Endothelial cell (in vitro differentiated cells): ENCODE results near the gene PPIA. TPM values are rescaled to one million over a fixed set of nuclear protein-coding genes. Genes with fewer than 3 reads are reported as not detected.

Experiments used
- DNase-seq: peaks from one replicate; pipeline ENCODE4 v3.0.0; 2021; ENCODE audit warnings: low spot score
- H3K27ac Mint-ChIP-seq: one replicate; pipeline ENCODE4 v1.8.0; 2021; ENCODE audit warnings: mixed read lengths, inconsistent platforms; ENCODE audit not compliant: unreplicated experiment
- H3K27me3 Mint-ChIP-seq: one replicate; pipeline ENCODE4 v1.8.0; 2021; ENCODE audit warnings: mild to moderate bottlenecking, moderate library complexity, mixed read lengths, inconsistent platforms; ENCODE audit not compliant: unreplicated experiment
- H3K36me3 Mint-ChIP-seq: one replicate; pipeline ENCODE4 v1.8.0; 2021; ENCODE audit warnings: mild to moderate bottlenecking, low read depth, mixed read lengths, inconsistent platforms; ENCODE audit not compliant: unreplicated experiment
- H3K4me1 Mint-ChIP-seq: one replicate; pipeline ENCODE4 v1.8.0; 2021; ENCODE audit warnings: mild to moderate bottlenecking, mixed read lengths, inconsistent platforms; ENCODE audit not compliant: unreplicated experiment
- H3K4me3 Mint-ChIP-seq: one replicate; pipeline ENCODE4 v1.8.0; 2021; ENCODE audit warnings: mild to moderate bottlenecking, mixed read lengths, inconsistent platforms; ENCODE audit not compliant: unreplicated experiment
- H3K9me3 Mint-ChIP-seq: one replicate; pipeline ENCODE4 v1.8.0; 2021; ENCODE audit warnings: mixed read lengths, inconsistent platforms; ENCODE audit not compliant: unreplicated experiment
- total RNA-seq: library from RNA; stranded (reverse); fragmentation: NEBNext Ultra II Directional; extraction: Animal tissue kit (Norgen Biotek cat#: 25700); gene quantifications from one replicate; pipeline ENCODE4 v1.2.1, GENCODE V29; 2021; ENCODE audit not compliant: unreplicated experiment
- TF ChIP-seq, protein P1 (sequence below): fragments of 200-600 bp; sonication (generic); IDR thresholded peaks from one replicate; pipeline ENCODE4 v1.5.0; 2021; ENCODE audit warnings: antibody characterized with exemption; ENCODE audit not compliant: unreplicated experiment

The PPIA gene
- total RNA-seq, 1 donor from 2014 or later, result 1,721 TPM

GRCh38 chr7:44787041-44787440 lies 9.4 kb upstream of the PPIA start:
- no peak overlapping the region for H3K4me3 Mint-ChIP-seq
- peaks cover 6% of the 10 kb centered on the region for H3K9me3 Mint-ChIP-seq
- peaks cover 5% of the 10 kb centered on the region for H3K4me1 Mint-ChIP-seq
- TF ChIP-seq, protein P1, sequence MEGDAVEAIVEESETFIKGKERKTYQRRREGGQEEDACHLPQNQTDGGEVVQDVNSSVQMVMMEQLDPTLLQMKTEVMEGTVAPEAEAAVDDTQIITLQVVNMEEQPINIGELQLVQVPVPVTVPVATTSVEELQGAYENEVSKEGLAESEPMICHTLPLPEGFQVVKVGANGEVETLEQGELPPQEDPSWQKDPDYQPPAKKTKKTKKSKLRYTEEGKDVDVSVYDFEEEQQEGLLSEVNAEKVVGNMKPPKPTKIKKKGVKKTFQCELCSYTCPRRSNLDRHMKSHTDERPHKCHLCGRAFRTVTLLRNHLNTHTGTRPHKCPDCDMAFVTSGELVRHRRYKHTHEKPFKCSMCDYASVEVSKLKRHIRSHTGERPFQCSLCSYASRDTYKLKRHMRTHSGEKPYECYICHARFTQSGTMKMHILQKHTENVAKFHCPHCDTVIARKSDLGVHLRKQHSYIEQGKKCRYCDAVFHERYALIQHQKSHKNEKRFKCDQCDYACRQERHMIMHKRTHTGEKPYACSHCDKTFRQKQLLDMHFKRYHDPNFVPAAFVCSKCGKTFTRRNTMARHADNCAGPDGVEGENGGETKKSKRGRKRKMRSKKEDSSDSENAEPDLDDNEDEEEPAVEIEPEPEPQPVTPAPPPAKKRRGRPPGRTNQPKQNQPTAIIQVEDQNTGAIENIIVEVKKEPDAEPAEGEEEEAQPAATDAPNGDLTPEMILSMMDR, result no peak
- H3K27ac Mint-ChIP-seq, result no peak overlapping the region
- peaks cover 5% of the 10 kb centered on the region for H3K36me3 Mint-ChIP-seq
- no peak for DNase-seq
- peaks cover 2% of the 10 kb centered on the region for H3K27me3 Mint-ChIP-seq

GRCh38 chr7:44787762-44788161 lies 8.7 kb upstream of the PPIA start:
- H3K4me1 Mint-ChIP-seq, result peaks cover 5% of the 10 kb centered on the region

DNA sequence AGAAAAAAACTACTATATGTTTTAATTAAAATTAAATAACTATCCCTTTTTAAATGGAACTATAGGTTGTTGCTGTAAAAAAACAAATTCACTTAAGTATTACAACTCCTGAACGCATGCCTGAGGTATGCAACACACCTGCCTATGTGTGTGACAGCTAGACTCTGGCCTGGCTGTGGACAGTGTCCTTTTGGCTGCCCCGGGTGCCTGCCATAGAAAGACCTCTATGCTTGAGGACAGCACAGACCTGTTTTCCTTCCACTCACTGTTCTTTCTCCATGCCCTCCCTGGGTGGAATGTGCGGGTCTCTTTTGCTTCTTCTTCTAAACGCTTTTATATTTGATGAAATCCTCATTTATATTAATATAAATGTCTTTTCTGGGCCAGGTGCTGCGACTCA lies 6.5 kb upstream of the PPIA start:
- Mint-ChIP-seq H3K4me3 (peak overlapping the region; percentile 25), H3K36me3 (no peaks in the 10 kb centered on the region), H3K4me1 (peaks cover 5% of the 10 kb centered on the region), H3K9me3 (no peaks in the 10 kb centered on the region), H3K27me3 (peaks cover 3% of the 10 kb centered on the region), H3K27ac (no peak overlapping the region)
- DNase-seq, result no peak
- TF ChIP-seq, protein P1, result no peak

More at GRCh38 chr7:44787762-44788161, 8.7 kb upstream of the PPIA start:
- no peak overlapping the region for H3K27ac Mint-ChIP-seq
- peaks cover 6% of the 10 kb centered on the region for H3K9me3 Mint-ChIP-seq
- no peak overlapping the region for H3K4me3 Mint-ChIP-seq
- peaks cover 2% of the 10 kb centered on the region for H3K27me3 Mint-ChIP-seq
- peaks cover 5% of the 10 kb centered on the region for H3K36me3 Mint-ChIP-seq
- DNase-seq, result no peak
- TF ChIP-seq, protein P1, result no peak

DNA sequence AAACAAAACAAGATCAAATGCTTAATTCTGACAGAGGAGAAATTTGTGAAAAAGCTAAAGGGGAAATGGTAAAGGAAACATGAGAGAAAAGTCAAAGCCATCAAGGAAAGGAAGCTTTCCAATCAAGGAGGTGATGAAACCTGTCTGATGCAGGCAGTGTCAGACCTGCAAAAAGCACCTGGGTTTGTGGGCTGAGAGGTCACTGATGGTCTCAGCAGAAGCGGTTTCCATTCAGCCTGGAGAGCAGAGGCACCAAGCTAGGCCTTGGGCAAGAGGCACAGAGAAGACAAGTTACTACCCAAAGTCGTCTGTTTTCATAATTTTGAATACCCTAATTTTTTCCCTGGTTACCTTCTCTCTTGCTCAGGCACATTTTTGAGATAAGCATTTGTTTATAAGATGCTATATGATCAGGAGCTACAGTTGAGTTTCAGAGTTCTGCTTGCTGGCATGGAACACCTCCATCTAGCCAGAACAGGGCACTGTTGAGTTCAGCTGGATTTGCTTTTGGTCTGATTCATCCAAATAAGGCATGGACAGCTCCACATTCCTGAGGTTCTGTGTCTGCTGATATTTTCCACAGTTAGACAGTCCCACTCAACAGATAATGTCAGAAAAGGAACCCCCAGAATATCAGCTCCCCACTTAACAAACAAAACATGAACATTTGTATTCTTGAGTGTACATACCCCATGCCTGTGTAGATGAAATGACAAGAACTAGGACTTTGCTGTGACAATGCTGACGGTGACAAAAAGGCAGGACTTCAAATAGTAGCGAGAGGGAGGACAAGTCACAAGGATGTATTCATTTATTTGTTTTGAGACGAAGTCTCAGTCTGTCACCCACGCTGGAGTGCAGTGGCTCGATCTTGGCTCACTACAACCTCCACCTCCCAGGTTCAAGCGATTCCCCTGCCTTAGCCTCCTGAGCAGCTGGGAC lies 4.9 kb upstream of the PPIA start:
- Mint-ChIP-seq H3K36me3 (no peaks in the 10 kb centered on the region), H3K27me3 (peaks cover 5% of the 10 kb centered on the region), H3K4me1 (peaks cover 5% of the 10 kb centered on the region), H3K27ac (peak overlapping the region; percentile 17), H3K4me3 (no peak overlapping the region), H3K9me3 (no peaks in the 10 kb centered on the region)
- DNase-seq, result no peak
- TF ChIP-seq, protein P1, result no peak

- Mint-ChIP-seq H3K36me3 (peaks cover 9% of the 10 kb centered on the region), H3K27me3 (peaks cover 12% of the 10 kb centered on the region), H3K9me3 (no peaks in the 10 kb centered on the region), H3K4me1 (peaks cover 15% of the 10 kb centered on the region), H3K27ac (peak overlapping the region; percentile 1), H3K4me3 (no peak overlapping the region)
- TF ChIP-seq, protein P1, result no peak
- no peak for DNase-seq
Measured at GRCh38 chr7:44793919-44794318, 2.6 kb upstream of the PPIA start.
